ENCODE results near the gene EPGN. TPM values are rescaled to one million over a fixed set of nuclear protein-coding genes. Genes with fewer than 3 reads are reported as not detected.

EPGN gene
- polyA plus RNA-seq, 1 donor from 2014 or later: not detected

DNA sequence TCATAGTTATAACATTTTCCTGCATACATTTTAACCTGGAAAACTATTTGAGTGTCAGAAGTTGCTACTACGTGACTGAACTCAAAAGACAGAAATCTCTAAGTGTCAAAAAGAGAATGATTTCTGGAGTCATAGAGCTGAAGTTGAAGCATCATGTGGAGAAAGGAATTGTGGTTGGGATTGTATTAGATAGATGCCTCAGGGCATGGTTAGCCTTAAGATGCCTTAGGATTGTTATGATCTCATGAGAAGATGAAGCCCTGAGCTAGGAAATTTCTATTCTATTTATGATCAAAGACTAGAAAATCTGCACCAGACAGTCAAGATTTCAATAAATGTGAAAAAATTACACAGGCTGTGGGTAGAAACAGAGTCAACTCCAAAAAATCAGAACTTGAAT lies 20.2 kb downstream of the EPGN start:
- Histone ChIP-seq H3K27ac (ENCODE audit: low read length) (no peak overlapping the region), H3K9me3 (ENCODE audit: low read length) (no peaks in the 10 kb centered on the region), H3K4me3 (ENCODE audit: low read length) (no peak overlapping the region), H2AFZ (ENCODE audit: low read depth, low read length) (no peak overlapping the region), H3F3A (ENCODE audit: insufficient read depth, low read length, poor library complexity, severe bottlenecking) (no peaks in the 10 kb centered on the region), H3K9ac (ENCODE audit: low read length) (no peak overlapping the region), H3K36me3 (ENCODE audit: insufficient read depth, low read length) (no peaks in the 10 kb centered on the region), H4K20me1 (ENCODE audit: insufficient read depth) (no peaks in the 10 kb centered on the region), H3K79me2 (replicated peaks; ENCODE audit: insufficient read depth, low read length) (no peaks in the 10 kb centered on the region), H3K27me3 (ENCODE audit: insufficient read depth, low read depth, low read length) (no peaks in the 10 kb centered on the region), H3K9me2 (ENCODE audit: insufficient read depth, low read length) (no peaks in the 10 kb centered on the region), H3K4me2 (ENCODE audit: low read length) (no peak overlapping the region)
- TF ChIP-seq POLR2AphosphoS5 (IDR thresholded peaks at IDR 0.05) (no peak), SMC3 (conservative IDR thresholded peaks at IDR 0.05; ENCODE audit: poor library complexity) (no peak), MXI1 (conservative IDR thresholded peaks at IDR 0.05; ENCODE audit: poor library complexity, severe bottlenecking) (no peak), RAD21 (conservative IDR thresholded peaks at IDR 0.05) (no peak), EP300 (conservative IDR thresholded peaks at IDR 0.05; ENCODE audit: poor library complexity, severe bottlenecking) (no peak), TAF1 (IDR thresholded peaks at IDR 0.05; ENCODE audit: low read depth) (no peak), EZH2 (IDR thresholded peaks at IDR 0.05; ENCODE audit: borderline replicate concordance, insufficient read depth, low read length, poor library complexity, severe bottlenecking) (no peak), CTCF (IDR thresholded peaks at IDR 0.05; ENCODE audit: poor library complexity, severe bottlenecking) (no peak)
- TF ChIP-seq, protein P1, sequence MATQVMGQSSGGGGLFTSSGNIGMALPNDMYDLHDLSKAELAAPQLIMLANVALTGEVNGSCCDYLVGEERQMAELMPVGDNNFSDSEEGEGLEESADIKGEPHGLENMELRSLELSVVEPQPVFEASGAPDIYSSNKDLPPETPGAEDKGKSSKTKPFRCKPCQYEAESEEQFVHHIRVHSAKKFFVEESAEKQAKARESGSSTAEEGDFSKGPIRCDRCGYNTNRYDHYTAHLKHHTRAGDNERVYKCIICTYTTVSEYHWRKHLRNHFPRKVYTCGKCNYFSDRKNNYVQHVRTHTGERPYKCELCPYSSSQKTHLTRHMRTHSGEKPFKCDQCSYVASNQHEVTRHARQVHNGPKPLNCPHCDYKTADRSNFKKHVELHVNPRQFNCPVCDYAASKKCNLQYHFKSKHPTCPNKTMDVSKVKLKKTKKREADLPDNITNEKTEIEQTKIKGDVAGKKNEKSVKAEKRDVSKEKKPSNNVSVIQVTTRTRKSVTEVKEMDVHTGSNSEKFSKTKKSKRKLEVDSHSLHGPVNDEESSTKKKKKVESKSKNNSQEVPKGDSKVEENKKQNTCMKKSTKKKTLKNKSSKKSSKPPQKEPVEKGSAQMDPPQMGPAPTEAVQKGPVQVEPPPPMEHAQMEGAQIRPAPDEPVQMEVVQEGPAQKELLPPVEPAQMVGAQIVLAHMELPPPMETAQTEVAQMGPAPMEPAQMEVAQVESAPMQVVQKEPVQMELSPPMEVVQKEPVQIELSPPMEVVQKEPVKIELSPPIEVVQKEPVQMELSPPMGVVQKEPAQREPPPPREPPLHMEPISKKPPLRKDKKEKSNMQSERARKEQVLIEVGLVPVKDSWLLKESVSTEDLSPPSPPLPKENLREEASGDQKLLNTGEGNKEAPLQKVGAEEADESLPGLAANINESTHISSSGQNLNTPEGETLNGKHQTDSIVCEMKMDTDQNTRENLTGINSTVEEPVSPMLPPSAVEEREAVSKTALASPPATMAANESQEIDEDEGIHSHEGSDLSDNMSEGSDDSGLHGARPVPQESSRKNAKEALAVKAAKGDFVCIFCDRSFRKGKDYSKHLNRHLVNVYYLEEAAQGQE (IDR thresholded peaks at IDR 0.05; ENCODE audit: borderline replicate concordance): no peak

DNA sequence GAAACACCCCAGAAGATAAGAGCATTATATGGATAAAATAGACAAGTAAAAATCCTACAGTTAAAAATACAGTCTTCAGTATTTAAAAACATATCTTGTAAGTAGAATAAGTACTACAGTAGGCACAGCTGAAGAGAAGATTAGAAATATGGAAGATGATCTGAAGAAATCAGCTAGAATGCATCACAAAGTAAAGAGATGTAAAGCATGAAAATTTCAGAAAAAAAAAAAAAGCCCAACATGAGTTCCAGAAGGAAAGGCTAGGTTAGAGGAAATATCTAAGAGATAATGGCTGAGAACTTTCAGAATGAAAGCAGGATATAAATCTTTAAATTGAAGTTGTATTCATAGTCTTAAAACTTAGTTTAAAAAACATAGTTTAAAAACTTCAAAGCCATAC lies 21.0 kb downstream of the EPGN start:
- no peaks in the 10 kb centered on the region for H3K9me2 ChIP-seq (ENCODE audit: insufficient read depth, low read length)
- no peaks in the 10 kb centered on the region for H3K27me3 ChIP-seq (ENCODE audit: insufficient read depth, low read depth, low read length)
- no peak overlapping the region for H3K4me3 ChIP-seq (ENCODE audit: low read length)
- H3K4me2 ChIP-seq (ENCODE audit: low read length): no peak overlapping the region
- H3K9ac ChIP-seq (ENCODE audit: low read length): no peak overlapping the region
- no peaks in the 10 kb centered on the region for H3K79me2 ChIP-seq (replicated peaks; ENCODE audit: insufficient read depth, low read length)
- H3K36me3 ChIP-seq (ENCODE audit: insufficient read depth, low read length): no peaks in the 10 kb centered on the region
- no peaks in the 10 kb centered on the region for H3K9me3 ChIP-seq (ENCODE audit: low read length)
- no peaks in the 10 kb centered on the region for H3F3A ChIP-seq (ENCODE audit: insufficient read depth, low read length, poor library complexity, severe bottlenecking)
- TF ChIP-seq TAF1 (IDR thresholded peaks at IDR 0.05; ENCODE audit: low read depth): no peak
- TF ChIP-seq EZH2 (IDR thresholded peaks at IDR 0.05; ENCODE audit: borderline replicate concordance, insufficient read depth, low read length, poor library complexity, severe bottlenecking): no peak
- no peak for TF ChIP-seq MXI1 (conservative IDR thresholded peaks at IDR 0.05; ENCODE audit: poor library complexity, severe bottlenecking)
- TF ChIP-seq RAD21 (conservative IDR thresholded peaks at IDR 0.05): no peak
- TF ChIP-seq SMC3 (conservative IDR thresholded peaks at IDR 0.05; ENCODE audit: poor library complexity): no peak
- TF ChIP-seq CTCF (IDR thresholded peaks at IDR 0.05; ENCODE audit: poor library complexity, severe bottlenecking): no peak
- no peak for TF ChIP-seq POLR2AphosphoS5 (IDR thresholded peaks at IDR 0.05)
- no peak for TF ChIP-seq EP300 (conservative IDR thresholded peaks at IDR 0.05; ENCODE audit: poor library complexity, severe bottlenecking)
- TF ChIP-seq, protein P1 (IDR thresholded peaks at IDR 0.05; ENCODE audit: borderline replicate concordance): no peak
- H3K27ac ChIP-seq (ENCODE audit: low read length): no peak overlapping the region
- H4K20me1 ChIP-seq (ENCODE audit: insufficient read depth): no peaks in the 10 kb centered on the region
- no peak overlapping the region for H2AFZ ChIP-seq (ENCODE audit: low read depth, low read length)

All from neural cell (in vitro differentiated cells).